MM.1S (cell line): Measurements from ENCODE around the gene EXOC4.

Experiments
- DNase-seq: peaks from one replicate; pipeline ENCODE4 v3.0.0-alpha.2; 2015
- H2AFZ ChIP-seq: fragments of 300-600 bp; sonication (generic); 2 replicates; pipeline ENCODE4 v1.6.0; 2016; ENCODE audit warnings: antibody characterized with exemption, low read length
- H3F3A ChIP-seq: fragments of 300-600 bp; sonication (generic); 2 replicates; pipeline ENCODE4 v1.6.1; 2016; ENCODE audit warnings: mild to moderate bottlenecking, antibody characterized with exemption, low read length, moderate library complexity, mixed read lengths; ENCODE audit not compliant: insufficient read depth
- H3K27ac ChIP-seq: fragments of 300-600 bp; sonication (generic); 2 replicates; pipeline ENCODE4 v1.5.1; 2016; ENCODE audit warnings: mild to moderate bottlenecking, low read length
- H3K27me3 ChIP-seq: fragments of 300-600 bp; sonication (generic); replicated peaks from 2 replicates; pipeline ENCODE4 v1.6.0; 2016; ENCODE audit warnings: low read length; ENCODE audit not compliant: insufficient read depth
- H3K36me3 ChIP-seq: fragments of 300-600 bp; sonication (generic); replicated peaks from 2 replicates; pipeline ENCODE4 v1.6.1; 2016; ENCODE audit warnings: mild to moderate bottlenecking, low read length, mixed read lengths; ENCODE audit not compliant: insufficient read depth
- H3K4me1 ChIP-seq: fragments of 300-600 bp; sonication (generic); 2 replicates; pipeline ENCODE4 v1.6.1; 2016; ENCODE audit warnings: low read length, mixed read lengths
- H3K4me2 ChIP-seq: fragments of 300-600 bp; sonication (generic); 2 replicates; pipeline ENCODE4 v1.6.0; 2016; ENCODE audit warnings: low read depth, low read length
- H3K4me3 ChIP-seq: fragments of 300-600 bp; sonication (generic); 2 replicates; pipeline ENCODE4 v1.5.1; 2016; ENCODE audit warnings: low read length, mixed read lengths
- H3K79me2 ChIP-seq: fragments of 300-600 bp; sonication (generic); 2 replicates; pipeline ENCODE4 v1.6.1; 2016; ENCODE audit warnings: mixed run types, low read length, mixed read lengths
- H3K9ac ChIP-seq: fragments of 300-600 bp; sonication (generic); 2 replicates; pipeline ENCODE4 v1.6.1; 2016; ENCODE audit warnings: low read length, mixed read lengths
- H3K9me2 ChIP-seq: fragments of 300-600 bp; sonication (generic); replicated peaks from 2 replicates; pipeline ENCODE4 v1.6.1; 2016; ENCODE audit warnings: mild to moderate bottlenecking, low read length, mixed read lengths; ENCODE audit not compliant: insufficient read depth
- H3K9me3 ChIP-seq: fragments of 300-600 bp; sonication (generic); replicated peaks from 2 replicates; pipeline ENCODE4 v1.6.1; 2016; ENCODE audit warnings: mild to moderate bottlenecking, low read length, mixed read lengths; ENCODE audit not compliant: insufficient read depth
- H4K20me1 ChIP-seq: fragments of 300-600 bp; sonication (generic); 2 replicates; pipeline ENCODE4 v1.6.1; 2016; ENCODE audit warnings: mild to moderate bottlenecking, low read length, moderate library complexity, mixed read lengths; ENCODE audit not compliant: insufficient read depth
- EZH2 ChIP-seq: fragments of 300-600 bp; sonication (generic); optimal IDR thresholded peaks from 2 replicates; pipeline ENCODE3; 2017; ENCODE audit warnings: low read depth, mild to moderate bottlenecking, antibody characterized with exemption, low read length, mixed read lengths
- EZH2phosphoT487 ChIP-seq: fragments of 300-600 bp; sonication (generic); IDR thresholded peaks from 2 replicates; pipeline ENCODE4 v1.6.1; 2018; ENCODE audit warnings: antibody characterized with exemption, low read length
- TF ChIP-seq, protein P1 (sequence below): fragments of 300-600 bp; sonication (generic); IDR thresholded peaks from 2 replicates; pipeline ENCODE4 v1.5.1; 2016; ENCODE audit warnings: antibody characterized with exemption, low read length, mixed read lengths

EXOC4 gene

DNA sequence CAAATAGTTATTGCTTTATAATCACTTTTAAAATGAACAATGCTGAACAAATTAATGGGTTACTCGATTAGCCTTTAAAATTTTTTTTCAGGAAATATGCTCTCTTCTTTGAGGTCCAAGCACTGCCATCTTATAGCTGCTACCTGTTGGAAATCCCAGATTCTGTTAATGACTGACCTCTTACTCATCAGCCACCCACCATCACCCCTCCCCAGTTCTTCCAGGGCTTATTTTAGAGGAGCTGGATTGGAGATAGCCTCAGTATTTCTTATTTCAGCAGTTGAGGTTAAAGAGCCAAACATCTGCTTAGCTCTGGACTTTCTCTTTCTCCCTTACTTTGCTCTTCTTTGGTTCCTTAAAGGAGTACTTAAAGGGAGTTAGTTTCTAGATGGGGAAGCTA, 420.0 kb downstream of the EXOC4 start:
- H3K4me1 ChIP-seq = no peaks in the 10 kb centered on the region
- no peak overlapping the region for H3K27ac ChIP-seq
- H3K9me3 ChIP-seq = no peaks in the 10 kb centered on the region
- no peaks in the 10 kb centered on the region for H3K36me3 ChIP-seq
- no peak overlapping the region for H2AFZ ChIP-seq
- H3K9me2 ChIP-seq = no peaks in the 10 kb centered on the region
- TF ChIP-seq EZH2phosphoT487 = no peak
- TF ChIP-seq, protein P1, sequence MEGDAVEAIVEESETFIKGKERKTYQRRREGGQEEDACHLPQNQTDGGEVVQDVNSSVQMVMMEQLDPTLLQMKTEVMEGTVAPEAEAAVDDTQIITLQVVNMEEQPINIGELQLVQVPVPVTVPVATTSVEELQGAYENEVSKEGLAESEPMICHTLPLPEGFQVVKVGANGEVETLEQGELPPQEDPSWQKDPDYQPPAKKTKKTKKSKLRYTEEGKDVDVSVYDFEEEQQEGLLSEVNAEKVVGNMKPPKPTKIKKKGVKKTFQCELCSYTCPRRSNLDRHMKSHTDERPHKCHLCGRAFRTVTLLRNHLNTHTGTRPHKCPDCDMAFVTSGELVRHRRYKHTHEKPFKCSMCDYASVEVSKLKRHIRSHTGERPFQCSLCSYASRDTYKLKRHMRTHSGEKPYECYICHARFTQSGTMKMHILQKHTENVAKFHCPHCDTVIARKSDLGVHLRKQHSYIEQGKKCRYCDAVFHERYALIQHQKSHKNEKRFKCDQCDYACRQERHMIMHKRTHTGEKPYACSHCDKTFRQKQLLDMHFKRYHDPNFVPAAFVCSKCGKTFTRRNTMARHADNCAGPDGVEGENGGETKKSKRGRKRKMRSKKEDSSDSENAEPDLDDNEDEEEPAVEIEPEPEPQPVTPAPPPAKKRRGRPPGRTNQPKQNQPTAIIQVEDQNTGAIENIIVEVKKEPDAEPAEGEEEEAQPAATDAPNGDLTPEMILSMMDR = no peak
- TF ChIP-seq EZH2 = no peak
- H3K79me2 ChIP-seq = no peaks in the 10 kb centered on the region
- H3K4me3 ChIP-seq = no peak overlapping the region
- no peaks in the 10 kb centered on the region for H4K20me1 ChIP-seq
- H3F3A ChIP-seq = no peaks in the 10 kb centered on the region
- DNase-seq = no peak
- H3K27me3 ChIP-seq = no peaks in the 10 kb centered on the region
- H3K9ac ChIP-seq = no peak overlapping the region
- H3K4me2 ChIP-seq = no peak overlapping the region

DNA sequence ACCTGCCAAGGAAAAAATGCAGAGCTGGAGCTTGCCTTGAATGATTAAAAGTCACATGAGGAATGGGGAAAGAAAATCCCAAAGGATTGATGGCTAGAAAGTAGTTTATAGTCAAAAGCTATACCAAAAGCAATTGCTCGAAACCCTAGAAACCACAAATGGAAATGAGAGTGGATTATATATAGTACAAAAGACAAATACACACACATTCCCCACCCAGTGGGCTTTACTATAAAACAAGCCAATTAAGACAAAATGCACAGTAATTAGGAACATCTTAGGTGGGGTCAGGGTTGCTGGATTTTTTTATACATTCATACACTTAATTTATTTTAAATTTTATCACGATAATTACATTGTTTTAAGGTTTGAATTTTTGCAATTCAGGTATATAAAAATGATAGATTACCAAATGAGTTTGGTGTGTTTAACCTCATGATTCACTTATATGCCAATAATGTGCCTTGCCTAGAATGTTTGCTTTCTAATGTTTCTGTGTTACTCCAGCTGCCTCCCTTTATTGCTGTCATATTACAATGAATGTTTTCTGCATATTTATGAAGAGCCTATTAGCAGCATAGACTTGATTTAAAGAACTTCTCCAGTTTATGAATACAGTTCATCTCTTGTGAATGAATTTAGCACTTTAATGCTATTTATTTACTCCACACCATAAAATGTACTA, 421.3 kb downstream of the EXOC4 start:
- H3K4me1 ChIP-seq = no peaks in the 10 kb centered on the region
- H3K4me2 ChIP-seq = no peak overlapping the region

DNA sequence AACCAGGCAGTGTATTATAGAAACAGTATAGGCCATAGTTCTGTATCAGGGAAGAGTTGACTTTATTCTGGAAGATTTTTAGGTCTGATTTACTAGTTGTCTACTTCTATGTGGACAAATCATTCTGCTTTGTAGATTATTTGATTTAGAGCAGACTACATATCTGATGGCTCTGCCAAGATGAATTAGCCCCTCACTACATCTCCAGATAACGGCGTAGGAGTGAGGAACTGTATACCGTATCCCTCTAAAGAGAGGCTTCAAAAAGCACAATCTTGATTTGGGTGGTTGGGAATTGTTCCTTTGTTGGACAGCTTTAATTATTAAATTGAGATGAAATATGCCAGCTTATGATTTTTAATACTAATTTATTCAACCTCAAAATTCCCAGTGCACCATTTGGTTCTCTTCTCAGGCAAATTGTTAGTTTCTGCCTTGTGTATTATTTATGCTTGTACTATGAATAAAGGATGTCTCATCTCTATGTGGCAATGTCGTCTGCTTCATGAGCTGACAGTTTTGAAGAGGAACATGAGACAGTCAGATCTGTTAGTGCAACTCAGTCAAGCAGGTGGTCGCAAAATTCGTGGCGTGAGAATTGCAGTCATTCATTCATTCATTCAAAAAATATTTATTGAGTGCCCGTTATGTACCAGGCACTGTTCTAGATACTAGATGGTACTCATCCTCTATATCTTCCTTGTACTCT, 422.8 kb downstream of the EXOC4 start:
- no peaks in the 10 kb centered on the region for H3K9me2 ChIP-seq

More for the DNA sequence above, 421.3 kb downstream of the EXOC4 start:
- no peak overlapping the region for H3K27ac ChIP-seq
- TF ChIP-seq EZH2 = no peak
- no peak for TF ChIP-seq EZH2phosphoT487
- TF ChIP-seq, protein P1 = no peak
- H3K9ac ChIP-seq = no peak overlapping the region
- no peaks in the 10 kb centered on the region for H3K36me3 ChIP-seq
- no peaks in the 10 kb centered on the region for H3F3A ChIP-seq
- H3K27me3 ChIP-seq = no peaks in the 10 kb centered on the region
- no peaks in the 10 kb centered on the region for H3K9me2 ChIP-seq
- no peaks in the 10 kb centered on the region for H4K20me1 ChIP-seq
- no peak overlapping the region for H2AFZ ChIP-seq
- no peaks in the 10 kb centered on the region for H3K9me3 ChIP-seq
- DNase-seq = no peak
- H3K4me3 ChIP-seq = no peak overlapping the region
- H3K79me2 ChIP-seq = no peaks in the 10 kb centered on the region

More for the DNA sequence above, 422.8 kb downstream of the EXOC4 start:
- no peak overlapping the region for H3K4me3 ChIP-seq
- H3F3A ChIP-seq = no peaks in the 10 kb centered on the region
- no peak overlapping the region for H2AFZ ChIP-seq
- no peak overlapping the region for H3K9ac ChIP-seq
- no peaks in the 10 kb centered on the region for H4K20me1 ChIP-seq
- no peaks in the 10 kb centered on the region for H3K79me2 ChIP-seq
- no peaks in the 10 kb centered on the region for H3K36me3 ChIP-seq
- no peaks in the 10 kb centered on the region for H3K4me1 ChIP-seq
- no peaks in the 10 kb centered on the region for H3K9me3 ChIP-seq
- no peaks in the 10 kb centered on the region for H3K27me3 ChIP-seq
- H3K27ac ChIP-seq = no peak overlapping the region
- H3K4me2 ChIP-seq = no peak overlapping the region
- no peak for DNase-seq
- TF ChIP-seq, protein P1 = no peak
- TF ChIP-seq EZH2 (no peak), EZH2phosphoT487 (no peak)
